IMR-90 (cell line): ENCODE results near the gene ATRNL1. TPM values are rescaled to one million over a fixed set of nuclear protein-coding genes. Genes with fewer than 3 reads are reported as not detected.

Experiments
- ATAC-seq: fragments of 200-7000 bp; cut with Tn5 transposase; 2 replicates; pipeline ENCODE4 v1.9.1; 2020; ENCODE audit warnings: low read depth, mild to moderate bottlenecking, moderate library complexity
- BruUV-seq: library from RNA; stranded (reverse); fragments of 400-500 nt; replicated peaks from 2 replicates; lab custom pipeline; 2021; lab: Mats Ljungman, UMichigan
- CTCF ChIA-PET: fragments of 300-600 bp; formaldehyde crosslinking; extraction: SDS; loops from one replicate; lab custom pipeline; 2021; ENCODE audit warnings: antibody characterized with exemption; lab: Yijun Ruan, JAX
- POLR2A ChIA-PET: fragments of 300-600 bp; sonication (Branson Sonifier 250); formaldehyde crosslinking; loops from one replicate; lab custom pipeline; 2022; ENCODE audit warnings: antibody characterized with exemption; ENCODE audit not compliant: unreplicated experiment; lab: Charles Lee
- DNase-seq: peaks from one replicate; pipeline ENCODE4 v3.0.0; 2013
- H2AFZ ChIP-seq: replicated peaks from 2 replicates; pipeline ENCODE3; 2013; ENCODE audit warnings: low read length, mild to moderate bottlenecking; ENCODE audit not compliant: poor library complexity
- H2AK5ac ChIP-seq: 2 replicates; pipeline ENCODE4 v1.6.1; 2013; ENCODE audit warnings: low read depth, low read length, inconsistent platforms
- H2AK9ac ChIP-seq: replicated peaks from 2 replicates; pipeline ENCODE3; 2013; ENCODE audit warnings: mild to moderate bottlenecking, low read depth, low read length, moderate library complexity; ENCODE audit not compliant: poor library complexity
- H2BK120ac ChIP-seq: 2 replicates; pipeline ENCODE4 v1.6.1; 2013; ENCODE audit warnings: low read depth, low read length, inconsistent platforms
- H2BK15ac ChIP-seq: 3 replicates; pipeline ENCODE4 v1.6.1; 2013; ENCODE audit warnings: low read depth, low read length, inconsistent platforms
- H2BK20ac ChIP-seq: 2 replicates; pipeline ENCODE4 v1.6.1; 2013; ENCODE audit warnings: low read depth, mild to moderate bottlenecking, inconsistent platforms, low read length, moderate library complexity
- H2BK5ac ChIP-seq: 2 replicates; pipeline ENCODE4 v1.6.1; 2013; ENCODE audit warnings: mild to moderate bottlenecking, low read depth, low read length, inconsistent platforms; ENCODE audit not compliant: poor library complexity, severe bottlenecking
- H3K14ac ChIP-seq: replicated peaks from 2 replicates; pipeline ENCODE4 v1.6.1; 2013; ENCODE audit warnings: low read depth, low read length, inconsistent platforms
- H3K18ac ChIP-seq: 2 replicates; pipeline ENCODE4 v1.6.1; 2013; ENCODE audit warnings: low read depth, low read length, control low read depth
- H3K23ac ChIP-seq: 2 replicates; pipeline ENCODE4 v1.6.1; 2013; ENCODE audit warnings: low read depth, low read length, inconsistent platforms
- H3K27ac ChIP-seq: 2 replicates; pipeline ENCODE4 v1.5.1; 2013; ENCODE audit warnings: mild to moderate bottlenecking, control low read depth, low read length; ENCODE audit not compliant: insufficient read depth
- H3K27me3 ChIP-seq: 2 replicates; pipeline ENCODE4 v1.6.1; 2013; ENCODE audit warnings: low read length; ENCODE audit not compliant: control insufficient read depth, insufficient read depth
- H3K36me3 ChIP-seq: 2 replicates; pipeline ENCODE4 v1.6.1; 2013; ENCODE audit warnings: low read length, mixed read lengths; ENCODE audit not compliant: control insufficient read depth, insufficient read depth
- H3K4ac ChIP-seq: 2 replicates; pipeline ENCODE4 v1.6.1; 2013; ENCODE audit warnings: low read depth, low read length, inconsistent platforms
- H3K4me1 ChIP-seq: 2 replicates; pipeline ENCODE4 v1.6.1; 2013; ENCODE audit warnings: low read length, mixed read lengths; ENCODE audit not compliant: control insufficient read depth, insufficient read depth
- H3K4me2 ChIP-seq: 2 replicates; pipeline ENCODE4 v1.6.1; 2013; ENCODE audit warnings: low read depth, mild to moderate bottlenecking, control low read depth, low read length, moderate library complexity
- H3K4me3 ChIP-seq: 2 replicates; pipeline ENCODE4 v1.5.1; 2013; ENCODE audit warnings: low read depth, mild to moderate bottlenecking, control low read depth, low read length, moderate library complexity; ENCODE audit not compliant: insufficient read depth
- H3K56ac ChIP-seq: 2 replicates; pipeline ENCODE4 v1.6.1; 2013; ENCODE audit warnings: low read length, inconsistent platforms; ENCODE audit not compliant: insufficient read depth; ENCODE audit errors: extremely low read depth
- H3K79me1 ChIP-seq, 2 experiments: 2 replicates each; pipeline ENCODE4 v1.6.1; 2013; ENCODE audit warnings: low read length in 2 of 2, inconsistent platforms in 1 of 2, low read depth in 1 of 2
- H3K9ac ChIP-seq: 2 replicates; pipeline ENCODE4 v1.6.1; 2013; ENCODE audit warnings: low read depth, low read length, control low read depth
- H3K9me1 ChIP-seq: 2 replicates; pipeline ENCODE4 v1.6.1; 2013; ENCODE audit warnings: low read length, inconsistent platforms; ENCODE audit not compliant: insufficient read depth
- H3K9me3 ChIP-seq: 2 replicates; pipeline ENCODE4 v1.6.1; 2013; ENCODE audit warnings: low read length; ENCODE audit not compliant: control insufficient read depth, insufficient read depth
- H4K20me1 ChIP-seq: 2 replicates; pipeline ENCODE4 v1.6.1; 2013; ENCODE audit warnings: low read length, inconsistent platforms; ENCODE audit not compliant: insufficient read depth
- H4K5ac ChIP-seq: 2 replicates; pipeline ENCODE4 v1.6.1; 2013; ENCODE audit warnings: mild to moderate bottlenecking, low read depth, low read length, control low read depth
- H4K8ac ChIP-seq, 2 experiments: 2 replicates each; pipeline ENCODE4 v1.6.1; 2013; ENCODE audit warnings: low read depth in 2 of 2, low read length in 2 of 2, control low read depth in 1 of 2, inconsistent platforms in 1 of 2
- H4K91ac ChIP-seq: 2 replicates; pipeline ENCODE4 v1.6.1; 2013; ENCODE audit warnings: low read depth, low read length, inconsistent platforms; ENCODE audit not compliant: insufficient read depth
- BHLHE40 ChIP-seq: fragments of 150-350 bp; IDR thresholded peaks from 2 replicates; pipeline ENCODE4 v1.6.1; 2016; ENCODE audit warnings: mild to moderate bottlenecking, low read depth, low read length
- CEBPB ChIP-seq: IDR thresholded peaks from 2 replicates; pipeline ENCODE4 v1.6.1; 2012; ENCODE audit warnings: low read depth, low read length, improper control_type of control experiment
- CHD1 ChIP-seq: IDR thresholded peaks from 2 replicates; pipeline ENCODE4 v1.6.1; 2012; ENCODE audit warnings: low read depth, low read length, improper control_type of control experiment
- ELK1 ChIP-seq: fragments of 150-350 bp; IDR thresholded peaks from 2 replicates; pipeline ENCODE4 v1.6.1; 2016; ENCODE audit warnings: low read depth, mild to moderate bottlenecking, low read length, moderate library complexity, borderline replicate concordance
- FOS ChIP-seq: fragments of 150-350 bp; IDR thresholded peaks from 2 replicates; pipeline ENCODE4 v1.6.1; 2016; ENCODE audit warnings: low read depth, low read length
- MAFK ChIP-seq: IDR thresholded peaks from 2 replicates; pipeline ENCODE4 v1.6.1; 2012; ENCODE audit warnings: low read depth, low read length, improper control_type of control experiment
- MAZ ChIP-seq: IDR thresholded peaks from 2 replicates; pipeline ENCODE4 v1.6.1; 2012; ENCODE audit warnings: low read depth, mild to moderate bottlenecking, low read length, improper control_type of control experiment, moderate library complexity, borderline replicate concordance
- MXI1 ChIP-seq: IDR thresholded peaks from 2 replicates; pipeline ENCODE4 v1.6.1; 2012; ENCODE audit warnings: low read depth, mild to moderate bottlenecking, low read length, moderate library complexity, borderline replicate concordance
- NFE2L2 ChIP-seq: fragments of 150-350 bp; IDR thresholded peaks from 2 replicates; pipeline ENCODE4 v1.6.1; 2016; ENCODE audit warnings: low read depth, mild to moderate bottlenecking, low read length
- POLR2A ChIP-seq: IDR thresholded peaks from 2 replicates; pipeline ENCODE4 v1.6.1; 2012; ENCODE audit warnings: mild to moderate bottlenecking, low read depth, low read length
- RAD21 ChIP-seq: IDR thresholded peaks from 2 replicates; pipeline ENCODE4 v1.6.1; 2012; ENCODE audit warnings: low read length, improper control_type of control experiment
- RCOR1 ChIP-seq: IDR thresholded peaks from 2 replicates; pipeline ENCODE4 v1.6.1; 2012; ENCODE audit warnings: mild to moderate bottlenecking, low read length, improper control_type of control experiment; ENCODE audit not compliant: insufficient replicate concordance
- RFX5 ChIP-seq: IDR thresholded peaks from 2 replicates; pipeline ENCODE4 v1.8.0; 2012; ENCODE audit warnings: low read depth, mild to moderate bottlenecking, low read length, moderate library complexity
- SMC3 ChIP-seq: fragments of 150-350 bp; IDR thresholded peaks from 2 replicates; pipeline ENCODE4 v1.6.1; 2016; ENCODE audit warnings: low read depth, mild to moderate bottlenecking, antibody characterized with exemption, low read length, moderate library complexity
- dilution Hi-C: fragments of 300-500 bp; cut with HindIII; formaldehyde crosslinking; loops from one replicate; pipeline ENCODE4 v1.14.3; 2018; ENCODE audit warnings: low sequenced_read_pairs; ENCODE audit not compliant: unreplicated experiment
- in situ Hi-C: fragments of 300-500 bp; cut with MboI; formaldehyde crosslinking; loops from 3 replicates; pipeline ENCODE4 v1.14.3; 2019; ENCODE audit warnings: low sequenced_read_pairs, inconsistent platforms, mixed read lengths
- intact Hi-C: fragments of 100-400 bp; cut with micrococcal nuclease; formaldehyde crosslinking; loops from 2 replicates; pipeline ENCODE4 v1.10.0; 2022
- polyA plus RNA-seq, 3 experiments: library from polyadenylated mRNA; depleted of rRNA; stranded (reverse); fragments of >200 nt; gene quantifications; 2 replicates each; pipeline ENCODE4 v1.2.3, GENCODE V29; 2012; ENCODE audit warnings: low replicate concordance in 1 of 3
- total RNA-seq: library from RNA; depleted of rRNA; stranded (reverse); fragments of >200 nt; gene quantifications from 2 replicates; pipeline ENCODE4 v1.2.3, GENCODE V29; 2012
- TF ChIP-seq, protein P1 (sequence below): fragments of 150-350 bp; IDR thresholded peaks from 2 replicates; pipeline ENCODE4 v1.6.1; 2017; ENCODE audit warnings: mild to moderate bottlenecking, antibody characterized with exemption, low read length, low read depth
- TF ChIP-seq, protein P2 (sequence below): conservative IDR thresholded peaks from 2 replicates; pipeline ENCODE4 v1.5.1; 2012; ENCODE audit warnings: mild to moderate bottlenecking, low read depth, low read length, improper control_type of control experiment

ATRNL1 gene
- total and polyA plus RNA-seq, 2 of the 4 experiments (the other 2 are of a cell fraction): 0.18 to 0.19 TPM

- DNase-seq (peak; percentile 37), ATAC-seq (peak; percentile 84)
- Histone ChIP-seq H4K91ac (no peak overlapping the region), H2AK5ac (no peak overlapping the region), H3K79me1 (no peaks in the 10 kb centered on the region), H3K4me1 (no peaks in the 10 kb centered on the region), H3K56ac (no peak overlapping the region), H3K27ac (no peak overlapping the region), H2BK15ac (no peak overlapping the region), H3K9me1 (no peaks in the 10 kb centered on the region), H3K14ac (no peak overlapping the region), H3K9ac (no peak overlapping the region), H4K5ac (no peak overlapping the region), H3K9me3 (no peaks in the 10 kb centered on the region), H3K36me3 (no peaks in the 10 kb centered on the region), H2AK9ac (peak overlapping the region; percentile 16), H3K4me2 (no peak overlapping the region), H2BK120ac (no peak overlapping the region), H3K18ac (no peak overlapping the region), H3K4ac (no peak overlapping the region), H2AFZ (no peak overlapping the region), H2BK5ac (no peak overlapping the region), H3K27me3 (no peaks in the 10 kb centered on the region), H3K4me3 (no peak overlapping the region), H2BK20ac (no peak overlapping the region), H3K23ac (no peak overlapping the region), H4K8ac (no peak overlapping the region), H4K20me1 (no peaks in the 10 kb centered on the region)
- ChIA-PET CTCF (interaction anchor here (0.9 to 1.0 kb wide), 2 partner anchors 14 to 276 kb away, joined by 3 to 4 read pairs; no protein-coding TSS in a partner anchor), POLR2A (no interaction called here)
- peak; percentile 35 for TF ChIP-seq SMC3
- TF ChIP-seq MAFK: no peak
- TF ChIP-seq MXI1: no peak
- TF ChIP-seq FOS: no peak
- no peak for TF ChIP-seq BHLHE40
- TF ChIP-seq NFE2L2: no peak
- TF ChIP-seq POLR2A: no peak
- no peak for TF ChIP-seq RCOR1
- no peak for TF ChIP-seq RFX5
- TF ChIP-seq CHD1: no peak
- TF ChIP-seq CEBPB: no peak
- TF ChIP-seq ELK1: no peak
- TF ChIP-seq MAZ: no peak
- TF ChIP-seq, protein P1, sequence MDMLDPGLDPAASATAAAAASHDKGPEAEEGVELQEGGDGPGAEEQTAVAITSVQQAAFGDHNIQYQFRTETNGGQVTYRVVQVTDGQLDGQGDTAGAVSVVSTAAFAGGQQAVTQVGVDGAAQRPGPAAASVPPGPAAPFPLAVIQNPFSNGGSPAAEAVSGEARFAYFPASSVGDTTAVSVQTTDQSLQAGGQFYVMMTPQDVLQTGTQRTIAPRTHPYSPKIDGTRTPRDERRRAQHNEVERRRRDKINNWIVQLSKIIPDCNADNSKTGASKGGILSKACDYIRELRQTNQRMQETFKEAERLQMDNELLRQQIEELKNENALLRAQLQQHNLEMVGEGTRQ: no peak
- TF ChIP-seq, protein P2, sequence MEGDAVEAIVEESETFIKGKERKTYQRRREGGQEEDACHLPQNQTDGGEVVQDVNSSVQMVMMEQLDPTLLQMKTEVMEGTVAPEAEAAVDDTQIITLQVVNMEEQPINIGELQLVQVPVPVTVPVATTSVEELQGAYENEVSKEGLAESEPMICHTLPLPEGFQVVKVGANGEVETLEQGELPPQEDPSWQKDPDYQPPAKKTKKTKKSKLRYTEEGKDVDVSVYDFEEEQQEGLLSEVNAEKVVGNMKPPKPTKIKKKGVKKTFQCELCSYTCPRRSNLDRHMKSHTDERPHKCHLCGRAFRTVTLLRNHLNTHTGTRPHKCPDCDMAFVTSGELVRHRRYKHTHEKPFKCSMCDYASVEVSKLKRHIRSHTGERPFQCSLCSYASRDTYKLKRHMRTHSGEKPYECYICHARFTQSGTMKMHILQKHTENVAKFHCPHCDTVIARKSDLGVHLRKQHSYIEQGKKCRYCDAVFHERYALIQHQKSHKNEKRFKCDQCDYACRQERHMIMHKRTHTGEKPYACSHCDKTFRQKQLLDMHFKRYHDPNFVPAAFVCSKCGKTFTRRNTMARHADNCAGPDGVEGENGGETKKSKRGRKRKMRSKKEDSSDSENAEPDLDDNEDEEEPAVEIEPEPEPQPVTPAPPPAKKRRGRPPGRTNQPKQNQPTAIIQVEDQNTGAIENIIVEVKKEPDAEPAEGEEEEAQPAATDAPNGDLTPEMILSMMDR: peak; percentile 55
- peak; percentile 66 for TF ChIP-seq RAD21
- dilution Hi-C loops: no loop called here
- intact Hi-C loops: loop anchor here (1.0 to 2.0 kb wide), 4 partner anchors 62 to 541 kb away; no protein-coding TSS in a partner anchor
- in situ Hi-C loops: loop anchor here (25.0 kb wide), 1 partner anchor 530 kb away; no protein-coding TSS in a partner anchor
- BruUV-seq: no TSS peak
Measured at GRCh38 chr10:115417585-115418265, 324.6 kb downstream of the ATRNL1 start.
